GM12878 (cell line): ENCODE data around the gene ANXA4. TPM values are rescaled to one million over a fixed set of nuclear protein-coding genes. Genes with fewer than 3 reads are reported as not detected.

Experiments used
- CHD4 ChIP-seq: fragments of 200-600 bp; sonication (generic); IDR thresholded peaks from 2 replicates; pipeline ENCODE4 v1.6.1; 2016; ENCODE audit warnings: mild to moderate bottlenecking
- CTCF ChIP-seq, 3 experiments: IDR thresholded peaks in 2 of 3; conservative IDR thresholded peaks in 1 of 3; 2 replicates each; pipeline ENCODE4 v1.5.1; 2011; ENCODE audit warnings: low read depth in 3 of 3, low read length in 3 of 3, mild to moderate bottlenecking in 3 of 3, control low read depth in 2 of 3, moderate library complexity in 2 of 3, inconsistent platforms in 1 of 3, mixed read lengths in 1 of 3; ENCODE audit not compliant: control insufficient read depth in 2 of 3, insufficient read depth in 1 of 3; ENCODE audit errors: extremely low read depth in 1 of 3
- POU2F2 ChIP-seq: IDR thresholded peaks from 3 replicates; pipeline ENCODE4 v1.6.1; 2011; ENCODE audit warnings: low read depth, mild to moderate bottlenecking, low read length, borderline replicate concordance
- USF1 ChIP-seq: IDR thresholded peaks from 2 replicates; pipeline ENCODE4 v1.6.1; 2011; ENCODE audit warnings: borderline replicate concordance, low read depth, mild to moderate bottlenecking, moderate library complexity, mixed read lengths, low read length; ENCODE audit not compliant: insufficient read depth; ENCODE audit errors: extremely low read length
- ZBTB33 ChIP-seq: fragments of 450-650 bp; IDR thresholded peaks from 2 replicates; pipeline ENCODE4 v1.6.1; 2017; ENCODE audit warnings: mild to moderate bottlenecking
- ZNF687 ChIP-seq: fragments of 450-650 bp; IDR thresholded peaks from 2 replicates; pipeline ENCODE4 v1.6.1; 2017; ENCODE audit warnings: mild to moderate bottlenecking, moderate library complexity
- polyA plus RNA-seq, 11 experiments: library from polyadenylated mRNA; depleted of rRNA in 4 of 11; unstranded in 6 of 11; stranded (reverse) in 5 of 11; fragments of >200 nt; fragmentation: Nextera tagmentation in 4 of 11; fragmentation: Illumina TruSeq in 1 of 11; extraction: Ambion mirVana in 4 of 11; extraction: Trizol in 1 of 11; gene quantifications; 1 replicate in 1 of 11; 2 replicates in 10 of 11; pipeline versions ENCODE4 v1.2.1 to v1.2.3, GENCODE V29; 2011 to 2016; ENCODE audit warnings: inconsistent platforms in 2 of 11, missing spikeins in 2 of 11, low read depth in 1 of 11
- total RNA-seq, 4 experiments: library from RNA; depleted of rRNA in 3 of 4; stranded (reverse); fragments of >200 nt in 3 of 4; fragmentation: Illumina TruSeq in 1 of 4; extraction: Trizol in 1 of 4; gene quantifications; 2 replicates each; pipeline versions ENCODE4 v1.2.1 to v1.2.3, GENCODE V29; 2013 to 2021
- TF ChIP-seq, protein P1 (sequence below): IDR thresholded peaks from 2 replicates; pipeline ENCODE4 v1.6.1; 2012; ENCODE audit warnings: improper control_type of control experiment, low read depth, low read length; ENCODE audit not compliant: insufficient replicate concordance
- TF ChIP-seq, protein P2 (sequence below): fragments of 450-650 bp; formaldehyde crosslinking; IDR thresholded peaks from 2 replicates; pipeline ENCODE4 v1.4.0; 2022; ENCODE audit warnings: mild to moderate bottlenecking, moderate library complexity

The ANXA4 gene
- total and polyA plus RNA-seq, 10 of the 15 experiments (the other 5 are each of a cell fraction or from before 2014, with no cell fraction given): 16.3 to 97.2 (median 71.0) TPM

DNA sequence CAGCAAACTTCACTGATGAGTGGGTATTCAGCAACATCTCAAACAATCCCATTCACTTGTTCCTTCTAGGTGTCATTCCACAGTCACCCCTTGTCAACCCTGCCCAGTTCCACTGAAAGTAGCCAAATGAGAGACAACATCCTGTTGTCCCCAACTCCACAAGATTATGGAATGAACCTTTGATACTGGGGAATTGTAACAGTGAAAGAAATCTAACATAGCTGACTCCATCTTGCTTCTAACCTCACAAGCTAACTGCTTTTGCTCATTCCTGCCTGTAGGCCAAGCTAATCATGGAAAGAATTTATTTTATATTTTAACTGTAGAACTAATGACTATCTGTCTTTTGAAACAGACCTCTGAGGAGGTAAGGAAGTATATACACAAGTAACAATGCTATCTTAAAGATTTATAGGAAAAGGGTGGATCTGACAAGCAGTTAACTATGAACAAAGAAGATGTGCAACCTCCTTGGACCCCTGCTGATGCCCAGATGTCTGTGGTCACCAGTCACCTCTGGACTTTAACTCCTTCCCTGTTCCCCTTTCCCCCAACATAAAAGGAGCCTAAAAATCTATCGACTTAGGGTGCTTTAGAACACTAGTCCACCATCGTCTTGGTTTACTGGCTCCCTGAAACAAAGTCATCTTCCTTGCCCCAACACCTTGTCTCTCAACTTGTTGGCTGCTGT lies 6.9 kb upstream of the ANXA4 start (continued):
- TF ChIP-seq CHD4 (no peak), USF1 (no peak), CTCF (IDR thresholded peaks at IDR 0.05 in 2 of 3, conservative IDR thresholded peaks at IDR 0.05 in 1 of 3; ENCODE audit: control insufficient read depth in 2 of 3, extremely low read depth in 1 of 3, insufficient read depth in 1 of 3, low read depth in 3 of 3, low read length in 3 of 3) (no peak), ZBTB33 (no peak), POU2F2 (no peak), ZNF687 (peak; percentile 56; the same call in 1 of the 2 replicates)
- TF ChIP-seq, protein P1, sequence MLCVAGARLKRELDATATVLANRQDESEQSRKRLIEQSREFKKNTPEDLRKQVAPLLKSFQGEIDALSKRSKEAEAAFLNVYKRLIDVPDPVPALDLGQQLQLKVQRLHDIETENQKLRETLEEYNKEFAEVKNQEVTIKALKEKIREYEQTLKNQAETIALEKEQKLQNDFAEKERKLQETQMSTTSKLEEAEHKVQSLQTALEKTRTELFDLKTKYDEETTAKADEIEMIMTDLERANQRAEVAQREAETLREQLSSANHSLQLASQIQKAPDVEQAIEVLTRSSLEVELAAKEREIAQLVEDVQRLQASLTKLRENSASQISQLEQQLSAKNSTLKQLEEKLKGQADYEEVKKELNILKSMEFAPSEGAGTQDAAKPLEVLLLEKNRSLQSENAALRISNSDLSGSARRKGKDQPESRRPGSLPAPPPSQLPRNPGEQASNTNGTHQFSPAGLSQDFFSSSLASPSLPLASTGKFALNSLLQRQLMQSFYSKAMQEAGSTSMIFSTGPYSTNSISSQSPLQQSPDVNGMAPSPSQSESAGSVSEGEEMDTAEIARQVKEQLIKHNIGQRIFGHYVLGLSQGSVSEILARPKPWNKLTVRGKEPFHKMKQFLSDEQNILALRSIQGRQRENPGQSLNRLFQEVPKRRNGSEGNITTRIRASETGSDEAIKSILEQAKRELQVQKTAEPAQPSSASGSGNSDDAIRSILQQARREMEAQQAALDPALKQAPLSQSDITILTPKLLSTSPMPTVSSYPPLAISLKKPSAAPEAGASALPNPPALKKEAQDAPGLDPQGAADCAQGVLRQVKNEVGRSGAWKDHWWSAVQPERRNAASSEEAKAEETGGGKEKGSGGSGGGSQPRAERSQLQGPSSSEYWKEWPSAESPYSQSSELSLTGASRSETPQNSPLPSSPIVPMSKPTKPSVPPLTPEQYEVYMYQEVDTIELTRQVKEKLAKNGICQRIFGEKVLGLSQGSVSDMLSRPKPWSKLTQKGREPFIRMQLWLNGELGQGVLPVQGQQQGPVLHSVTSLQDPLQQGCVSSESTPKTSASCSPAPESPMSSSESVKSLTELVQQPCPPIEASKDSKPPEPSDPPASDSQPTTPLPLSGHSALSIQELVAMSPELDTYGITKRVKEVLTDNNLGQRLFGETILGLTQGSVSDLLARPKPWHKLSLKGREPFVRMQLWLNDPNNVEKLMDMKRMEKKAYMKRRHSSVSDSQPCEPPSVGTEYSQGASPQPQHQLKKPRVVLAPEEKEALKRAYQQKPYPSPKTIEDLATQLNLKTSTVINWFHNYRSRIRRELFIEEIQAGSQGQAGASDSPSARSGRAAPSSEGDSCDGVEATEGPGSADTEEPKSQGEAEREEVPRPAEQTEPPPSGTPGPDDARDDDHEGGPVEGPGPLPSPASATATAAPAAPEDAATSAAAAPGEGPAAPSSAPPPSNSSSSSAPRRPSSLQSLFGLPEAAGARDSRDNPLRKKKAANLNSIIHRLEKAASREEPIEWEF: no peak
- TF ChIP-seq, protein P2, sequence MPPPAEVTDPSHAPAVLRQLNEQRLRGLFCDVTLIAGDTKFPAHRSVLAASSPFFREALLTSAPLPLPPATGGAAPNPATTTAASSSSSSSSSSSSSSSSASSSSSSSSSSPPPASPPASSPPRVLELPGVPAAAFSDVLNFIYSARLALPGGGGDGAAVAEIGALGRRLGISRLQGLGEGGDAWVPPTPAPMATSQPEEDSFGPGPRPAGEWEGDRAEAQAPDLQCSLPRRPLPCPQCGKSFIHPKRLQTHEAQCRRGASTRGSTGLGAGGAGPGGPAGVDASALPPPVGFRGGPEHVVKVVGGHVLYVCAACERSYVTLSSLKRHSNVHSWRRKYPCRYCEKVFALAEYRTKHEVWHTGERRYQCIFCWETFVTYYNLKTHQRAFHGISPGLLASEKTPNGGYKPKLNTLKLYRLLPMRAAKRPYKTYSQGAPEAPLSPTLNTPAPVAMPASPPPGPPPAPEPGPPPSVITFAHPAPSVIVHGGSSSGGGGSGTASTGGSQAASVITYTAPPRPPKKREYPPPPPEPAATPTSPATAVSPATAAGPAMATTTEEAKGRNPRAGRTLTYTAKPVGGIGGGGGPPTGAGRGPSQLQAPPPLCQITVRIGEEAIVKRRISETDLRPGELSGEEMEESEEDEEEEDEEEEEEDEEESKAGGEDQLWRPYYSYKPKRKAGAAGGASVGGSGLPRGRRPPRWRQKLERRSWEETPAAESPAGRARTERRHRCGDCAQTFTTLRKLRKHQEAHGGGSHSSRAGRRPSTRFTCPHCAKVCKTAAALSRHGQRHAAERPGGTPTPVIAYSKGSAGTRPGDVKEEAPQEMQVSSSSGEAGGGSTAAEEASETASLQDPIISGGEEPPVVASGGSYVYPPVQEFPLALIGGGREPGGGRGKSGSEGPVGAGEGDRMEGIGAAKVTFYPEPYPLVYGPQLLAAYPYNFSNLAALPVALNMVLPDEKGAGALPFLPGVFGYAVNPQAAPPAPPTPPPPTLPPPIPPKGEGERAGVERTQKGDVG (CRISPR knock-in tag): no peak
